ENCODE measurements around the gene EXOSC10. TPM values are rescaled to one million over a fixed set of nuclear protein-coding genes. Genes with fewer than 3 reads are reported as not detected.

EXOSC10 gene
- total RNA-seq (2021; fragmentation: NEBNext Ultra II Directional; extraction: Animal tissue kit (Norgen Biotek cat#: 25700)), result 10 to 100 TPM; 40.1 to 49.4 (median 47.5) TPM
- long read RNA-seq, transcript EXOSC10-202 (25 exons, 2,808 nt), result major isoform, 28 of 45 reads
- long read RNA-seq, partial matches to known transcripts, result 12 of 45 reads
- long read RNA-seq, other reads (novel, unspliced or antisense), result 5 of 45 reads

DNA sequence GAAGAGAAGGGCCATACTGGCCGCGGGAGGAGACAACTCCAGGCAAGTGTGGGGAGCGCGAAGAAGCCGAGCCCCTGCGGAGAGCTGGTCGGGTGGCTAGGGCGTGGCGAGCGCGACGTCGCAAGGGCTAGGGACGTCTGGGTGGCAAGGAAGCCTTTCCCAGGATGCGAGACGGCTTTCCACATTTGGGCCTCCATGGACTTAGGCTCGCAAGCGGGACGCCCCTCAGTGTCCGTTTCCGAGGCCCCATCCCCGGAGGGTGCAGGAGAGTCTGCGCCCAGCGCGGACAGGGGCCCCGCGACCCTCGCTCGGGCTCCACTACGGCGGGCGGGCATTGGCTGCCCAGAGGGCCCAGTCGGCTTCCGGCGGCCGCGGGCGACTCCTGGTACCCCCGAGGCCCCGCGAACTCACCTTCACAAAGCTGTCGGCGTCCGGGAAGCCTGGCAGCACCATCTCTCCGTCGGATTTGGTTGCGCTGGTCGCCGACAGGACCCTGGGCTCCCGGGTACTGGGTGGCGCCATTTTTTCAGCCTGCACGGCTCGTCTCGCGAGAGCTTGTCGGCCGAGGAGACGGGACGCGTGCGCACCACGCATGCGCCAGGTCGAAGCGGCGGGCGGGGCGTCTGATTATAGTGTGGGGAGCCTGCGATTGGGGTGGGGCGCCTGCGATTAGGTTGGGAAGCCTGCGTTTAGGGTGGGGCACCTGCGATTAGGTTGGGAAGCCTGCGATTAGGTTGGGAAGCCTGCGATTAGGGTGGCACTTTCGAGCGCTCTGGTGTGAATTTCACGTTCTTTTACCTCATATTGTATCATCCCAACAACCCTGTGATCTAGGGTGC, at the start of gene EXOSC10:
Gene EXOSC10, minus strand, starts transcription at position 560 of the 839 bp plus-strand sequence. Its CDS starts 38 bp downstream, at position 522.
- Mint-ChIP-seq H3K4me3 (peak within 1 kb of the TSS; percentile 95), H3K4me1 (ENCODE audit: low read depth) (peaks cover 12% of the 10 kb centered on the region), H3K27ac (peak within 1 kb of the TSS; percentile 90), H3K9me3 (no peaks in the 10 kb centered on the region), H3K27me3 (ENCODE audit: insufficient read depth) (no peaks in the 10 kb centered on the region), H3K36me3 (ENCODE audit: low read depth) (peaks cover 8% of the 10 kb centered on the region; the same call in 1 of the 2 replicates)
- TF ChIP-seq, protein P1, sequence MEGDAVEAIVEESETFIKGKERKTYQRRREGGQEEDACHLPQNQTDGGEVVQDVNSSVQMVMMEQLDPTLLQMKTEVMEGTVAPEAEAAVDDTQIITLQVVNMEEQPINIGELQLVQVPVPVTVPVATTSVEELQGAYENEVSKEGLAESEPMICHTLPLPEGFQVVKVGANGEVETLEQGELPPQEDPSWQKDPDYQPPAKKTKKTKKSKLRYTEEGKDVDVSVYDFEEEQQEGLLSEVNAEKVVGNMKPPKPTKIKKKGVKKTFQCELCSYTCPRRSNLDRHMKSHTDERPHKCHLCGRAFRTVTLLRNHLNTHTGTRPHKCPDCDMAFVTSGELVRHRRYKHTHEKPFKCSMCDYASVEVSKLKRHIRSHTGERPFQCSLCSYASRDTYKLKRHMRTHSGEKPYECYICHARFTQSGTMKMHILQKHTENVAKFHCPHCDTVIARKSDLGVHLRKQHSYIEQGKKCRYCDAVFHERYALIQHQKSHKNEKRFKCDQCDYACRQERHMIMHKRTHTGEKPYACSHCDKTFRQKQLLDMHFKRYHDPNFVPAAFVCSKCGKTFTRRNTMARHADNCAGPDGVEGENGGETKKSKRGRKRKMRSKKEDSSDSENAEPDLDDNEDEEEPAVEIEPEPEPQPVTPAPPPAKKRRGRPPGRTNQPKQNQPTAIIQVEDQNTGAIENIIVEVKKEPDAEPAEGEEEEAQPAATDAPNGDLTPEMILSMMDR (IDR thresholded peaks at IDR 0.05), result no peak; the same call in 1 of the 2 replicates
- peak; percentile 83 for DNase-seq

DNA sequence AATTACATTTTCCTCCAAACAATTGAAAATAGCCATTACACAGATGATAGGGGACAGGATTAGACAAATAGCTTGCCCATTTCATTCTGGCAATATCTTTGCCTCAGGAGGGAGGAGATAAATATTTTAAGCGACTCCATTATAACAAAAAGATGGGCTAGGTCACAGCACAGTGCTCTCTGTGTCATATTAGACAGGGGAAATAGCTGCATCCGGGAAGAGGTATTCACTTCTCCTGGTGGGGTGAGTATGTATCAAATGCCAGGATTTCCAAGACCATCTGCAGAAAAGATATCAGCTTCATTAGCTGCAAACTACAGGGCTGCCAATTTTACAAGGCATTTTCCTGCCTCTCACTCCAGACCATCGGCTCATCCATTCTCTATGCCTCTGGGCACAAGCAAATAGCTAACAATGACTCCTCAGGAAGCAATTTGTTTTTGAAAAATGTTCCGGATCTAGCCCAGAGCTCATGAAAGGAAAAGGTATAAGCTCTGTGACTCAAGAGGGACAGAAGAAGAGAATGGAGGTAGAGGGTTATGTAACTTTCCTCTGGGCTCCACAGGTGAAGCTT, 47.6 kb upstream of the EXOSC10 start:
- peak; percentile 77 for DNase-seq
- Mint-ChIP-seq H3K27me3 (ENCODE audit: insufficient read depth) (no peaks in the 10 kb centered on the region), H3K9me3 (no peaks in the 10 kb centered on the region), H3K27ac (peak overlapping the region; percentile 67), H3K4me3 (peak overlapping the region; percentile 13; the same call in 1 of the 2 replicates), H3K36me3 (ENCODE audit: low read depth) (peaks cover 17% of the 10 kb centered on the region), H3K4me1 (ENCODE audit: low read depth) (peaks cover 31% of the 10 kb centered on the region)
- TF ChIP-seq, protein P1 (IDR thresholded peaks at IDR 0.05), result no peak

DNA sequence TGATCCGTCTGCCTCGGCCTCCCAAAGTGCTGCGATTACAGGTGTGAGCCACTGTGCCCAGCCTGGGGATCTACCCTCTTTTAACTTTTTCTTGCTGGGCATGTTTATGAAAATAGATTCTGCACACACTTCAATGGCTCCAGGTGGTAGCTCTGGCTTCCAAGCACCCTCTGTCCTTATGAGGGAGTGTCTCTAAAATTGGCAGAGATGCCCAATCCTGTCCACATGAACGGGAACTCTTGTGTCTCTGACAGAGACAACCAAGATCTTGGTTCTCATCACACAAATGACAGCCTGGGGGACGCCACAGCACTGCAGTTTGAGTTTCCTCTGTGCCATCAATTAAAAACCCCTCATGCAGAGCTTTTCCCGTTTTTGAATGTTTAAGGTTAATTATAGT, 46.1 kb upstream of the EXOSC10 start:
- TF ChIP-seq, protein P1 (IDR thresholded peaks at IDR 0.05), result no peak
- Mint-ChIP-seq H3K4me3 (no peak overlapping the region), H3K27me3 (ENCODE audit: insufficient read depth) (no peaks in the 10 kb centered on the region; the same call in 1 of the 2 replicates), H3K4me1 (ENCODE audit: low read depth) (peaks cover 21% of the 10 kb centered on the region), H3K27ac (no peak overlapping the region), H3K9me3 (no peaks in the 10 kb centered on the region), H3K36me3 (ENCODE audit: low read depth) (peaks cover 13% of the 10 kb centered on the region)
- no peak for DNase-seq

DNA sequence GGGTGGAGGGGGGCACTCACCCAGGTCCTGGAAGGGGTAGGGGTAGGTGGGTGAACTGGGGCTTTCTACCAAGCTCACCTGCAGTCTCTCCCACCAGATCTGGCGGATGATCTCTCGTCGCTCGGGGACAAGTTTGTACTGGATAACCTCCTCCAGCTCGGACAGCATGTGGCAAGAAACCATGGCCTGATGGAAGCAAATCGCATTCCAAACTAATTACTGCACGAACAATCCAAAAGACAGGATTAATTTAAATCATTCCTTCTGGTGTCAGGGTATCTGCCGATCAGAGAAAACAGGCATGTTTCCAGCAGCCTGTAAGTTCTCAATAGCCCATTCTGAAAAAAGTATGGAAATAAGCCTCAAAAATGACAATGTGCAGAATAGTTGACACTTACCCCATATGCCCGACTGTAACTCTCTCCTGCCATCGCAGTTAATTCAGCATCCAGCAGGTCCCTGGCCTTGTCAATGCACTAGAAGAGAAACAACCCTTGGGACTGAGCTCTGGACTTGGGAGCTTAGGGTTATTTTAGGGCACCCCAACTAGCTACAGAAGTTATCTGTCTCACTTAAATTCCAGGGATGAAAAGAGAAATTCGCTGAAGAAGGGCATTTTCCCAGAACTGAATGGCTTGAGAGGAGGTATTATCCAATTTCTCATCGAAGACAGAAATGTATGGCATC, 45.0 kb upstream of the EXOSC10 start:
- no peaks in the 10 kb centered on the region; the same call in 1 of the 2 replicates for H3K27me3 Mint-ChIP-seq (ENCODE audit: insufficient read depth)
- H3K4me3 Mint-ChIP-seq, result no peak overlapping the region
- no peak overlapping the region for H3K27ac Mint-ChIP-seq
- TF ChIP-seq, protein P1 (IDR thresholded peaks at IDR 0.05), result no peak
- H3K36me3 Mint-ChIP-seq (ENCODE audit: low read depth), result peaks cover 8% of the 10 kb centered on the region
- H3K9me3 Mint-ChIP-seq, result no peaks in the 10 kb centered on the region
- peaks cover 21% of the 10 kb centered on the region for H3K4me1 Mint-ChIP-seq (ENCODE audit: low read depth)
- DNase-seq, result no peak

DNA sequence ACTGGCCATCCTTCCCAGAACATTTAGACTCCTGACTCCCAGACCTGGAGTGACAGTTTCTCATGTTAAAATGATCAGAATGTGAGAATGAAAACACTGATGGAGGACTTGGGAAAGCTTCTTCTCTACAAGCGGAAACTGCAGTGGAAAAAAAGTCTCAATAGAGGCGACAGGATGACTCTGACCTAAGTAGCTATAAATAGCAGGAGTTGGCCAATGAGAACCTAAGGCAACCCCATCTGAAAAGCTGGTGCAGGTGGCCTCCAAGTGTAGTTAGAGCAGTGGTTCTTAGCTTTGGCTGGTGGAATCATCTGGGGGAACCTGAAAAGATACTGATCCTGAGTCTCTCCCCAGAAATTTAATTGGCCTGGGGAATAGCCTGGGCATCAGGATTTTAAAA, 44.2 kb upstream of the EXOSC10 start:
- H3K9me3 Mint-ChIP-seq, result no peaks in the 10 kb centered on the region
- no peak overlapping the region for H3K4me3 Mint-ChIP-seq
- H3K4me1 Mint-ChIP-seq (ENCODE audit: low read depth), result peaks cover 26% of the 10 kb centered on the region
- no peak overlapping the region for H3K27ac Mint-ChIP-seq
- peaks cover 12% of the 10 kb centered on the region for H3K36me3 Mint-ChIP-seq (ENCODE audit: low read depth)
- TF ChIP-seq, protein P1 (IDR thresholded peaks at IDR 0.05), result no peak
- DNase-seq, result no peak
- H3K27me3 Mint-ChIP-seq (ENCODE audit: insufficient read depth), result no peaks in the 10 kb centered on the region; the same call in 1 of the 2 replicates

Measured in HFFc6 (cell line).